Spleen (tissue), 7 donors: ENCODE measurements around the gene NF2.

Source experiments
- POLR2A ChIP-seq, 3 donors: fragments of 450-650 bp; IDR thresholded peaks; one replicate each; pipeline ENCODE4 v1.5.1; 2017; ENCODE audit warnings: antibody characterized with exemption in 3 of 3, mild to moderate bottlenecking in 1 of 3
- TF ChIP-seq, protein P1 (sequence below), 11 experiments: fragments of 200-600 bp in 7 of 11; fragments of 450-650 bp in 4 of 11; sonication (generic) in 4 of 11; IDR thresholded peaks in 8 of 11; conservative IDR thresholded peaks in 3 of 11; 1 replicate in 7 of 11; 2 replicates in 4 of 11; pipeline versions ENCODE4 v1.4.0 to v1.8.0; 2016 to 2021; ENCODE audit warnings: antibody characterized with exemption in 11 of 11, inconsistent platforms in 4 of 11, mild to moderate bottlenecking in 1 of 11
- donor health status: DM: no; HTN: no; CAD: no; lungs with moderate emphysema.
- donor health status: DM: no; HTN: no; CAD: no.
- donor health status: DM: no; HTN: no; CAD: no.

DNA sequence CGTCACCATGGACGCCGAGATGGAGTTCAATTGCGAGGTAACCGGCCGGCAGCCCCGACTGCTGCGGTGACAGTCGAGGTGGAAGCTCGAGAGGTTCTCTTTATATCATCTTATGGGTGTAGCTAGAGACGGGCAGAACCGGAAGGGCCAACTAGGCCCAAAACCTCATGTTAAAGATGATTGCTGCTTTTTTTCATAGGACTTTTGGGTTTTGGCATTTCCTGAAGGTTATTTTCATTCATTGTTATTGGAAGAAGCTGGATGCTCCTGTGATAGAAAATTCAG, 585 bp downstream of the NF2 start:
- TF ChIP-seq, protein P1, sequence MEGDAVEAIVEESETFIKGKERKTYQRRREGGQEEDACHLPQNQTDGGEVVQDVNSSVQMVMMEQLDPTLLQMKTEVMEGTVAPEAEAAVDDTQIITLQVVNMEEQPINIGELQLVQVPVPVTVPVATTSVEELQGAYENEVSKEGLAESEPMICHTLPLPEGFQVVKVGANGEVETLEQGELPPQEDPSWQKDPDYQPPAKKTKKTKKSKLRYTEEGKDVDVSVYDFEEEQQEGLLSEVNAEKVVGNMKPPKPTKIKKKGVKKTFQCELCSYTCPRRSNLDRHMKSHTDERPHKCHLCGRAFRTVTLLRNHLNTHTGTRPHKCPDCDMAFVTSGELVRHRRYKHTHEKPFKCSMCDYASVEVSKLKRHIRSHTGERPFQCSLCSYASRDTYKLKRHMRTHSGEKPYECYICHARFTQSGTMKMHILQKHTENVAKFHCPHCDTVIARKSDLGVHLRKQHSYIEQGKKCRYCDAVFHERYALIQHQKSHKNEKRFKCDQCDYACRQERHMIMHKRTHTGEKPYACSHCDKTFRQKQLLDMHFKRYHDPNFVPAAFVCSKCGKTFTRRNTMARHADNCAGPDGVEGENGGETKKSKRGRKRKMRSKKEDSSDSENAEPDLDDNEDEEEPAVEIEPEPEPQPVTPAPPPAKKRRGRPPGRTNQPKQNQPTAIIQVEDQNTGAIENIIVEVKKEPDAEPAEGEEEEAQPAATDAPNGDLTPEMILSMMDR (IDR thresholded peaks at IDR 0.05 in 8 of 11, conservative IDR thresholded peaks at IDR 0.05 in 3 of 11), result no peak
- no peak for TF ChIP-seq POLR2A (IDR thresholded peaks at IDR 0.05)
